OCI-LY7 (cell line): ENCODE data around the gene MIB1. TPM values are rescaled to one million over a fixed set of nuclear protein-coding genes. Genes with fewer than 3 reads are reported as not detected.
"Not testable (repeated sequence)": the region's sequence is repeated elsewhere in the genome, so short reads cannot be mapped to it uniquely, and the experiment has no call there.

Experiments used
- BruUV-seq: library from RNA; stranded (reverse); fragments of 400-500 nt; replicated peaks from 2 replicates; lab custom pipeline; 2021; lab: Mats Ljungman, UMichigan
- CTCF ChIA-PET: fragments of 300-600 bp; sonication (Branson Sonifier 250); formaldehyde crosslinking; loops from one replicate; lab custom pipeline; 2022; ENCODE audit warnings: antibody characterized with exemption; ENCODE audit not compliant: unreplicated experiment; lab: Charles Lee
- POLR2A ChIA-PET: fragments of 300-600 bp; sonication (Branson Sonifier 250); formaldehyde crosslinking; loops from one replicate; lab custom pipeline; 2022; ENCODE audit warnings: antibody characterized with exemption; lab: Charles Lee
- DNase-seq: peaks from one replicate; pipeline ENCODE4 v3.0.0-alpha.2; 2015; ENCODE audit warnings: low spot score
- H2AFZ ChIP-seq: fragments of 200-600 bp; sonication (generic), shearing (Covaris generic); 2 replicates; pipeline ENCODE4 v1.6.1; 2014; ENCODE audit warnings: mild to moderate bottlenecking, antibody characterized with exemption, low read length, moderate library complexity
- H3K27ac ChIP-seq: fragments of 200-600 bp; sonication (generic); 2 replicates; pipeline ENCODE4 v1.5.1; 2014; ENCODE audit warnings: mixed run types, low read depth, mild to moderate bottlenecking, moderate library complexity, low read length, inconsistent platforms; ENCODE audit not compliant: poor library complexity, severe bottlenecking
- H3K36me3 ChIP-seq: fragments of 200-600 bp; sonication (generic); 2 replicates; pipeline ENCODE4 v1.6.1; 2014; ENCODE audit warnings: mild to moderate bottlenecking, antibody characterized with exemption, low read length, moderate library complexity, mixed read lengths; ENCODE audit not compliant: insufficient read depth
- H3K4me1 ChIP-seq: fragments of 200-600 bp; sonication (generic); 2 replicates; pipeline ENCODE4 v1.5.1; 2014; ENCODE audit warnings: mild to moderate bottlenecking, low read length; ENCODE audit not compliant: insufficient read depth, poor library complexity, severe bottlenecking
- H3K4me2 ChIP-seq: fragments of 200-600 bp; sonication (generic); 2 replicates; pipeline ENCODE4 v1.6.1; 2014; ENCODE audit warnings: mild to moderate bottlenecking, low read length
- H3K4me3 ChIP-seq: fragments of 200-600 bp; sonication (generic); 2 replicates; pipeline ENCODE4 v1.5.1; 2014; ENCODE audit warnings: mild to moderate bottlenecking, low read depth, low read length; ENCODE audit not compliant: poor library complexity, severe bottlenecking
- H3K79me2 ChIP-seq: fragments of 200-600 bp; sonication (generic); 2 replicates; pipeline ENCODE4 v1.6.1; 2016; ENCODE audit warnings: low read depth, mild to moderate bottlenecking, low read length, moderate library complexity, mixed read lengths; ENCODE audit not compliant: insufficient read depth
- H3K9me2 ChIP-seq: fragments of 200-600 bp; sonication (generic); 2 replicates; pipeline ENCODE4 v1.6.1; 2016; ENCODE audit warnings: mild to moderate bottlenecking, low read length, mixed read lengths; ENCODE audit not compliant: insufficient read depth
- H3K9me3 ChIP-seq: fragments of 200-600 bp; sonication (generic); 2 replicates; pipeline ENCODE4 v1.6.1; 2014; ENCODE audit warnings: mild to moderate bottlenecking, mixed run types, low read length, mixed read lengths
- H4K20me1 ChIP-seq: fragments of 200-600 bp; sonication (generic); 2 replicates; pipeline ENCODE4 v1.6.1; 2014; ENCODE audit warnings: mild to moderate bottlenecking, antibody characterized with exemption, low read length, moderate library complexity, mixed read lengths; ENCODE audit not compliant: insufficient read depth
- EZH2phosphoT487 ChIP-seq: fragments of 200-600 bp; sonication (generic); IDR thresholded peaks from 2 replicates; pipeline ENCODE4 v1.6.1; 2018; ENCODE audit warnings: low read depth, borderline replicate concordance, mild to moderate bottlenecking, mixed run types, antibody characterized with exemption, low read length, moderate library complexity, mixed read lengths
- intact Hi-C: fragments of 100-400 bp; cut with micrococcal nuclease; formaldehyde crosslinking; loops from one replicate; pipeline ENCODE4 v1.10.0; 2022; ENCODE audit not compliant: unreplicated experiment
- total RNA-seq, 2 experiments: library from RNA; depleted of rRNA in 1 of 2; stranded (reverse); fragments of >200 nt in 1 of 2; shearing (Covaris generic) in 1 of 2; gene quantifications; 2 replicates each; pipeline ENCODE4 v1.2.3, GENCODE V29; 2014 to 2022
- TF ChIP-seq, protein P1 (sequence below): fragments of 200-600 bp; sonication (generic); conservative IDR thresholded peaks from 2 replicates; pipeline ENCODE4 v1.5.1; 2014; ENCODE audit warnings: mild to moderate bottlenecking, antibody characterized with exemption, low read length, moderate library complexity, mixed read lengths

MIB1 gene
- total RNA-seq, 2 experiments from 2014 or later = 40.5 to 81.6 TPM

GRCh38 chr18:21706386-21706865 lies 34.2 kb upstream of the MIB1 start:
- H3K4me2 ChIP-seq = no peak overlapping the region
- peaks cover 37% of the 10 kb centered on the region for H3K36me3 ChIP-seq
- peaks cover 28% of the 10 kb centered on the region for H3K4me1 ChIP-seq
- H2AFZ ChIP-seq = no peak overlapping the region
- peaks cover 36% of the 10 kb centered on the region for H3K79me2 ChIP-seq
- ChIA-PET CTCF (no interaction called here), POLR2A (interaction anchor here (0.8 to 1.2 kb wide), 2 partner anchors 18 to 34 kb away, joined by 4 to 7 read pairs; partner anchors contain the start of gene MIB1)
- DNase-seq = no peak
- no TSS peak for BruUV-seq
- H3K27ac ChIP-seq = no peak overlapping the region
- no peaks in the 10 kb centered on the region for H3K9me2 ChIP-seq
- intact Hi-C loops = no loop called here
- 0 out of 2 replicates have a peak, but pooled peaks cover 6% of the 10 kb centered on the region for H4K20me1 ChIP-seq
- no peak overlapping the region for H3K4me3 ChIP-seq
- no peaks in the 10 kb centered on the region for H3K9me3 ChIP-seq
- no peak for TF ChIP-seq EZH2phosphoT487
- TF ChIP-seq, protein P1, sequence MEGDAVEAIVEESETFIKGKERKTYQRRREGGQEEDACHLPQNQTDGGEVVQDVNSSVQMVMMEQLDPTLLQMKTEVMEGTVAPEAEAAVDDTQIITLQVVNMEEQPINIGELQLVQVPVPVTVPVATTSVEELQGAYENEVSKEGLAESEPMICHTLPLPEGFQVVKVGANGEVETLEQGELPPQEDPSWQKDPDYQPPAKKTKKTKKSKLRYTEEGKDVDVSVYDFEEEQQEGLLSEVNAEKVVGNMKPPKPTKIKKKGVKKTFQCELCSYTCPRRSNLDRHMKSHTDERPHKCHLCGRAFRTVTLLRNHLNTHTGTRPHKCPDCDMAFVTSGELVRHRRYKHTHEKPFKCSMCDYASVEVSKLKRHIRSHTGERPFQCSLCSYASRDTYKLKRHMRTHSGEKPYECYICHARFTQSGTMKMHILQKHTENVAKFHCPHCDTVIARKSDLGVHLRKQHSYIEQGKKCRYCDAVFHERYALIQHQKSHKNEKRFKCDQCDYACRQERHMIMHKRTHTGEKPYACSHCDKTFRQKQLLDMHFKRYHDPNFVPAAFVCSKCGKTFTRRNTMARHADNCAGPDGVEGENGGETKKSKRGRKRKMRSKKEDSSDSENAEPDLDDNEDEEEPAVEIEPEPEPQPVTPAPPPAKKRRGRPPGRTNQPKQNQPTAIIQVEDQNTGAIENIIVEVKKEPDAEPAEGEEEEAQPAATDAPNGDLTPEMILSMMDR = no peak

DNA sequence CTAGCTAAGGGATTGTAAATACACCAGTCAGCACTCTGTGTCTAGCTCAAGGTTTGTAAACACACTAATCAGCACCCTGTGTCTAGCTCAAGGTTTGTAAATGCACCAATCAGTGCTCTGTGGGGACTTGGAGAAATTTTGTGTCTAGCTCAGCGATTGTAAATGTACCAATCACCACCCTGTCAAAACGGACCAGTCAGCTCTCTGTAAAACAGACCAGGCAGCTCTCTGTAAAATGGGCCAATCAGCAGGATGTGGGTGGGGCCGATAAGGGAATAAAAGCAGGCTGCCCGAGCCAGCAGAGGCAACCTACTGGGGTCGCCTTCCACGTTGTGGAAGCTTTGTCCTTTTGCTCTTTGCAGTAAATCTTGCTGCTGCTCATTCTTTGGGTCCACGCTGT lies 33.5 kb upstream of the MIB1 start:
- H4K20me1 ChIP-seq, H3K27ac ChIP-seq, DNase-seq, H3K4me3 ChIP-seq, H2AFZ ChIP-seq, BruUV-seq, H3K9me3 ChIP-seq, intact Hi-C loops, H3K9me2 ChIP-seq, H3K4me2 ChIP-seq: not testable (repeated sequence)
- CTCF ChIA-PET = interaction anchor here (0.6 kb wide), 1 partner anchor 99 kb away, joined by 3 read pairs; no protein-coding TSS in a partner anchor
- peaks cover 21% of the 10 kb centered on the region for H3K4me1 ChIP-seq
- H3K79me2 ChIP-seq = peaks cover 29% of the 10 kb centered on the region
- peaks cover 30% of the 10 kb centered on the region for H3K36me3 ChIP-seq
- POLR2A ChIA-PET = interaction anchor here (0.8 to 1.2 kb wide), 2 partner anchors 18 to 33 kb away, joined by 4 to 7 read pairs; partner anchors contain the start of gene MIB1

- Histone ChIP-seq H3K4me2 (no peak overlapping the region), H3K36me3 (peaks cover 14% of the 10 kb centered on the region), H3K79me2 (no peaks in the 10 kb centered on the region), H3K9me2 (no peaks in the 10 kb centered on the region), H3K9me3 (peaks cover 4% of the 10 kb centered on the region; the same call in 1 of the 2 replicates), H2AFZ (no peak overlapping the region), H4K20me1 (no peaks in the 10 kb centered on the region), H3K27ac (no peak overlapping the region), H3K4me1 (peaks cover 3% of the 10 kb centered on the region), H3K4me3 (no peak overlapping the region)
- TF ChIP-seq, protein P1 = no peak
- TF ChIP-seq EZH2phosphoT487 = no peak
- CTCF ChIA-PET = no interaction called here
- intact Hi-C loops = no loop called here
- no peak for DNase-seq
- BruUV-seq = no TSS peak
- POLR2A ChIA-PET = interaction anchor here (1.1 kb wide), 1 partner anchor 26 kb away, joined by 3 read pairs; the partner anchor contains the start of gene MIB1
Measured at GRCh38 chr18:21714474-21714873, 26.1 kb upstream of the MIB1 start.
